Endothelial cell of umbilical vein (primary cell): ENCODE measurements around the gene GRM7. TPM values are rescaled to one million over a fixed set of nuclear protein-coding genes. Genes with fewer than 3 reads are reported as not detected.

Experiments
- BruUV-seq: library from RNA; stranded (reverse); fragments of 400-500 nt; replicated peaks from 2 replicates; lab custom pipeline; 2021; lab: Mats Ljungman, UMichigan
- CTCF ChIA-PET: fragments of 300-600, 350-600 bp; sonication (Branson Sonifier 250); formaldehyde crosslinking; loops from one replicate; lab custom pipeline; 2021; ENCODE audit warnings: antibody characterized with exemption, inconsistent platforms; lab: Charles Lee
- POLR2A ChIA-PET: fragments of 300-600, 350-600 bp; sonication (Branson Sonifier 250); formaldehyde crosslinking; loops from one replicate; lab custom pipeline; 2021; ENCODE audit warnings: antibody characterized with exemption, inconsistent platforms; lab: Charles Lee
- DNase-seq: peaks from one replicate; pipeline ENCODE4 v3.0.0-alpha.2; 2011; ENCODE audit warnings: low read depth, low spot score
- FAIRE-seq: peaks from 2 replicates; lab custom pipeline; 2011; peaks lifted over from hg19 to GRCh38; lab: Jason Lieb, UNC
- H2AFZ ChIP-seq: 2 replicates; pipeline ENCODE4 v1.6.0; 2012; ENCODE audit warnings: low read depth, low read length, control low read depth, inconsistent platforms
- H3K27ac ChIP-seq: 2 replicates; pipeline ENCODE4 v1.5.1; 2011; ENCODE audit warnings: low read depth, mild to moderate bottlenecking, control low read depth, low read length, moderate library complexity; ENCODE audit not compliant: insufficient read depth
- H3K27me3 ChIP-seq, 2 experiments: 2 replicates each; pipeline versions ENCODE4 v1.6.0 to v1.6.1; 2011; ENCODE audit warnings: low read length in 2 of 2, mixed read lengths in 1 of 2; ENCODE audit not compliant: control insufficient read depth in 2 of 2, insufficient read depth in 2 of 2
- H3K36me3 ChIP-seq, 2 experiments: 2 replicates in 1 of 2; 3 replicates in 1 of 2; pipeline ENCODE4 v1.5.1; 2011; ENCODE audit warnings: low read length in 2 of 2, mild to moderate bottlenecking in 1 of 2, moderate library complexity in 1 of 2; ENCODE audit not compliant: control insufficient read depth in 2 of 2, insufficient read depth in 2 of 2; ENCODE audit errors: extremely low read depth in 1 of 2
- H3K4me1 ChIP-seq: 3 replicates; pipeline ENCODE4 v1.5.1; 2011; ENCODE audit warnings: mild to moderate bottlenecking, low read length; ENCODE audit not compliant: control insufficient read depth, insufficient read depth; ENCODE audit errors: extremely low read depth
- H3K4me2 ChIP-seq: 2 replicates; pipeline ENCODE4 v1.6.1; 2011; ENCODE audit warnings: low read length, control low read depth, mixed read lengths; ENCODE audit not compliant: insufficient read depth
- H3K4me3 ChIP-seq, 3 experiments: fragments of 200-600 bp in 1 of 3; sonication (generic), shearing (Covaris generic) in 1 of 3; replicated peaks in 1 of 3; 2 replicates each; pipeline ENCODE4 v1.5.1; 2011 to 2016; ENCODE audit warnings: control low read depth in 3 of 3, low read length in 3 of 3, mild to moderate bottlenecking in 2 of 3, inconsistent platforms in 1 of 3, low read depth in 1 of 3, moderate library complexity in 1 of 3; ENCODE audit not compliant: insufficient read depth in 1 of 3
- H3K79me2 ChIP-seq: 2 replicates; pipeline ENCODE4 v1.6.0; 2012; ENCODE audit warnings: low read length, inconsistent platforms; ENCODE audit not compliant: control insufficient read depth, insufficient read depth
- H3K9ac ChIP-seq: replicated peaks from 2 replicates; pipeline ENCODE3; 2011; ENCODE audit warnings: low read length, control low read depth; ENCODE audit not compliant: insufficient read depth; ENCODE audit errors: extremely low read depth
- H3K9me1 ChIP-seq: replicated peaks from 3 replicates; pipeline ENCODE4 v1.6.0; 2011; ENCODE audit warnings: mild to moderate bottlenecking, low read length; ENCODE audit not compliant: control insufficient read depth, insufficient read depth; ENCODE audit errors: extremely low read depth
- H3K9me3 ChIP-seq: replicated peaks from 2 replicates; pipeline ENCODE4 v1.5.1; 2012; ENCODE audit warnings: low read length, inconsistent platforms; ENCODE audit not compliant: control insufficient read depth, insufficient read depth
- H4K20me1 ChIP-seq: replicated peaks from 2 replicates; pipeline ENCODE3; 2011; ENCODE audit warnings: mild to moderate bottlenecking, low read length; ENCODE audit not compliant: control insufficient read depth, insufficient read depth; ENCODE audit errors: extremely low read depth
- CTCF ChIP-seq, 2 donors: IDR thresholded peaks; 1 replicate in 1 of 2; 2 replicates in 1 of 2; pipeline ENCODE4 v1.5.1; 2011; ENCODE audit warnings: low read length in 2 of 2, mild to moderate bottlenecking in 2 of 2, moderate library complexity in 2 of 2, control low read depth in 1 of 2, inconsistent platforms in 1 of 2, low read depth in 1 of 2; ENCODE audit not compliant: insufficient read depth in 1 of 2; ENCODE audit errors: extremely low read depth in 1 of 2
- EZH2 ChIP-seq: IDR thresholded peaks from 2 replicates; pipeline ENCODE4 v1.6.1; 2012; ENCODE audit warnings: borderline replicate concordance, low read depth, mild to moderate bottlenecking, moderate library complexity, low read length, inconsistent platforms; ENCODE audit not compliant: severe bottlenecking
- FOS ChIP-seq: IDR thresholded peaks from 2 replicates; pipeline ENCODE4 v1.6.1; 2011; ENCODE audit warnings: mild to moderate bottlenecking, low read length, moderate library complexity, borderline replicate concordance; ENCODE audit not compliant: insufficient read depth
- GATA2 ChIP-seq: IDR thresholded peaks from 2 replicates; pipeline ENCODE4 v1.7.0; 2011; ENCODE audit warnings: low read depth, mild to moderate bottlenecking, moderate library complexity, mixed read lengths, low read length; ENCODE audit not compliant: insufficient read length, insufficient read depth
- JUN ChIP-seq: IDR thresholded peaks from 2 replicates; pipeline ENCODE4 v1.6.1; 2011; ENCODE audit warnings: borderline replicate concordance, low read depth; ENCODE audit not compliant: insufficient read length, insufficient read depth
- MAX ChIP-seq: IDR thresholded peaks from 2 replicates; pipeline ENCODE4 v1.6.1; 2011; ENCODE audit not compliant: insufficient read depth, insufficient read length
- MYC ChIP-seq: IDR thresholded peaks from one replicate; pipeline ENCODE4 v1.6.1; 2011; ENCODE audit warnings: mild to moderate bottlenecking, low read depth, low read length
- POLR2A ChIP-seq: IDR thresholded peaks from 2 replicates; pipeline ENCODE4 v1.6.1; 2012; ENCODE audit warnings: low read depth, mild to moderate bottlenecking, control low read depth, low read length
- POLR2AphosphoS5 ChIP-seq: IDR thresholded peaks from 2 replicates; pipeline ENCODE4 v1.6.1; 2012; ENCODE audit warnings: low read depth, mild to moderate bottlenecking, control low read depth, low read length, moderate library complexity; ENCODE audit not compliant: insufficient read depth
- dilution Hi-C: fragments of 300-500 bp; cut with MboI; formaldehyde crosslinking; loops from one replicate; pipeline ENCODE4 v1.15.0; 2019; ENCODE audit warnings: low sequenced_read_pairs; ENCODE audit not compliant: extremely low pct_ligation_motif_present
- intact Hi-C: fragments of 100-400 bp; cut with micrococcal nuclease; formaldehyde crosslinking; loops from one replicate; pipeline ENCODE4 v1.10.0; 2022
- polyA plus RNA-seq, 4 experiments: library from polyadenylated mRNA; depleted of rRNA in 3 of 4; stranded (reverse) in 3 of 4; unstranded in 1 of 4; fragments of >200 nt; gene quantifications; 2 replicates each; pipeline versions ENCODE4 v1.2.1 to v1.2.3, GENCODE V29; 2011 to 2012; ENCODE audit warnings: missing spikeins in 1 of 4
- total RNA-seq: library from RNA; stranded (reverse); gene quantifications from 2 replicates; pipeline ENCODE4 v1.2.3, GENCODE V29; 2021

GRM7 gene
- total and polyA plus RNA-seq, 2 donors (not counting 3 experiments of a cell fraction or from before 2014, with no cell fraction given): 0.12 TPM; not detected in 1

- Histone ChIP-seq H3K4me1 (no peaks in the 10 kb centered on the region), H3K9me1 (no peaks in the 10 kb centered on the region), H4K20me1 (no peaks in the 10 kb centered on the region), H3K36me3 (no peaks in the 10 kb centered on the region), H3K9me3 (no peaks in the 10 kb centered on the region), H2AFZ (no peak overlapping the region), H3K9ac (no peak overlapping the region), H3K79me2 (no peaks in the 10 kb centered on the region), H3K27ac (no peak overlapping the region), H3K4me3 (no peak overlapping the region), H3K4me2 (no peak overlapping the region), H3K27me3 (no peaks in the 10 kb centered on the region)
- dilution Hi-C loops (no loop called here), intact Hi-C loops (no loop called here)
- POLR2A ChIA-PET: no interaction called here
- FAIRE-seq: no peak
- TF ChIP-seq MYC: no peak
- TF ChIP-seq POLR2A: no peak
- no peak for TF ChIP-seq CTCF (IDR thresholded peaks at IDR 0.05; ENCODE audit: extremely low read depth in 1 of 2, insufficient read depth in 1 of 2, low read depth in 1 of 2, low read length in 2 of 2)
- no peak for TF ChIP-seq EZH2
- no peak for TF ChIP-seq JUN
- TF ChIP-seq POLR2AphosphoS5: no peak
- TF ChIP-seq GATA2: no peak
- TF ChIP-seq FOS: no peak
- TF ChIP-seq MAX: no peak
- DNase-seq: no peak
- no TSS peak for BruUV-seq
- CTCF ChIA-PET: interaction anchor here (2.1 kb wide), 1 partner anchor 11 kb away, joined by 4 read pairs; no protein-coding TSS in a partner anchor
Observed at GRCh38 chr3:7693976-7694375, 833.1 kb downstream of the GRM7 start.
